Measurements from ENCODE around the gene RIPOR2. TPM values are rescaled to one million over a fixed set of nuclear protein-coding genes. Genes with fewer than 3 reads are reported as not detected.
"Not testable (repeated sequence)": the region's sequence is repeated elsewhere in the genome, so short reads cannot be mapped to it uniquely, and the experiment has no call there.

The RIPOR2 gene
- polyA plus RNA-seq, 3 donors, result 5.8 to 8.4 (median 8.0) TPM

DNA sequence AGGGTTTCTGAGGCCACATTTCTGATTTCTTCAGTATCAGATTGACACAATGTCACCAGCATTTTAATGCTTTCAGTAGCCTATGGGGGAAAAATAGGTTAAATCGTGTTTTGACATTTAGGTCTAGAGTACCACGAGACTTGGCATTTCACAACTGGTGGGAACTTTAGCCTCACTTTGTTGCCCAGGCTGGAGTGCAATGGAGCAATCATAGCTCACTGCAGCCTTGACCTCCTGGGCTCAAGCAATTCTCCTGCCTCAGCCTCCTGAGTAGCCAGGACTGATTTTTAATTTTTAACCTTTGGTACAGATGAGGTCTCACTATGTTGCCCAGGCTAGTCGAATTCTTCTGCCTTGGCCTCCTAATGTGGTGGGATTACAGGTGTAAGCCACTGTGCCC is 126.0 kb downstream of the RIPOR2 start:
- DNase-seq, result no peak

GRCh38 chr6:24807584-24807983 is 128.2 kb downstream of the RIPOR2 start:
- no peak for DNase-seq

GRCh38 chr6:24802271-24803059 is 133.3 kb downstream of the RIPOR2 start:
- DNase-seq, result no peak

DNA sequence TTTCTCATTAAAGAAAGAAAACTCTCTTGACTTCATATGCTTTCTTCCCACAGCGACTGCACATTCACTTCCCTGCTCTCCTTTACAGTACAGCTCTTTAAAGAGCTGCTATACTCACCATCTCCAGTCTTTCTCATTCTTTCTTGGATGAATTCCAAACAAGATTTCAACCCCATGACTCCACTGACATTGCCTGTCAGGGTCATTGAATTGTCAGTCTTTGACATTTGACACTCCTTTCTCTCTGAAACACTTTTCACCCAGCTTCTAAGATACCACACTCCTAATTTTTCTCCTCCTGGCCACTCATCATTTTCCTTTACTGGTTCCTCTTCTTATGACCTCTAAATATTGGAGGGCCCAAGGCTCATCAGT is 136.2 kb downstream of the RIPOR2 start:
- DNase-seq, result no peak

- peak; percentile 4 for DNase-seq
These were observed 136.8 kb downstream of the RIPOR2 start, which contains the start of gene ARMH2 for GRCh38 chr6:24798740-24799540. Gene ARMH2 (minus strand): TSS chr6:24798917. CDS start chr6:24798857, 60 bp downstream.

GRCh38 chr6:24797596-24798216 is 138.1 kb downstream of the RIPOR2 start:
- DNase-seq, result no peak

- no peak for DNase-seq
These were observed 139.0 kb downstream of the RIPOR2 start for GRCh38 chr6:24796616-24797290.

- DNase-seq, result no peak
These were observed 140.7 kb downstream of the RIPOR2 start for GRCh38 chr6:24795106-24795505.

- DNase-seq, result no peak
These were observed 147.6 kb downstream of the RIPOR2 start for GRCh38 chr6:24788031-24788665.

- no peak for DNase-seq
These were observed 155.6 kb downstream of the RIPOR2 start for GRCh38 chr6:24780206-24780605.

- peak; percentile 4 for DNase-seq
These were observed 156.2 kb downstream of the RIPOR2 start for GRCh38 chr6:24779416-24780016.

GRCh38 chr6:24778878-24779277 is 156.9 kb downstream of the RIPOR2 start:
- no peak for DNase-seq

GRCh38 chr6:24778121-24778520 is 157.6 kb downstream of the RIPOR2 start:
- DNase-seq, result no peak

- DNase-seq, result no peak
These were observed 158.5 kb downstream of the RIPOR2 start for GRCh38 chr6:24777227-24777626.

DNA sequence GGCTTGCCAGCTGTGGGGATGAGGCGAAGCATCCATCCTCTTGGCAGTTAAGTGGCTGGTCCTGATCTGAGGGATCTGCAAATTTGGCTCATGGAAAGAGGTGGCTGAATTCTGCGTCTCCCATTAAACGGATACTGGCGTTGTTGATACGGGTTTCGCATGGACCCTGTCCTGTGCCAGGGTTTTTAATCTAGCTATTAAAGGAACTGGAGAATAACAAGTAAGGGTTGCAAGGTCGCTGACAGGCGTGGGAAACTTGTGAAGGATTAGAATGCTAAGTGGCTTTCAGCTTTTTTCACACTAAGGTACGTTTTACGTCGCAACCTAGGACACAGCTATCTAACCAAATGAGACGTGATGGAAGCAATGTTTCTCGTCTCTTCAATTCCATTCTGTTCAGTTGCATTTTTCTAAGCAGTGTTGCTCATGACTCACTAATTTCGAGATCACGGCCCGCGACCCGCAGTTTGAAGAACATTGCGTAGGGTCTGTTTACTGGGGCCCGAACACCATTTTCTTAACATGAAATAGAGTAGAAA is 160.2 kb downstream of the RIPOR2 start:
- peak; percentile 19 for DNase-seq

- peak; percentile 96 for DNase-seq
These were observed 160.9 kb downstream of the RIPOR2 start, which contains the start of gene GMNN for GRCh38 chr6:24774696-24775519. Gene GMNN (plus strand): TSS chr6:24774937. CDS start chr6:24777247, 2,310 bp downstream.

DNA sequence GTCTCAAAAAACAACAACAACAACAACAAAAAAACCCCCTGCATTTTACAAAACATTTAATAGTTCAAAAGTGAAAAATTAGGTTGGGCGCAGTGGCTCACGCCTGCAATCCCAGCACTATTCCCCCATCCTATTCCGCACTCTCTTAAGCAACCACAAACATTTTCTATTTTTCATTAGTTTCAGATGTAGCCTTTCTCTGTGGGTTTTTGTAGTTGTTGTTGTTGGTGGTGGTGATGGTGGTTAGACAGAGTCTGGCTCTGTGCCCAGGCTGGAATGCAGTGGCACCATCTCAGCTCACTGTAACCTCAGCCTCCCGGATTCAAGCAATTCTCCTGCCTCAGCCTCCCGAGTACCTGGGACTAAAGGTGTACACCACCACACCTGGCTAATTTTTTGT is 167.4 kb downstream of the RIPOR2 start:
- no peak for DNase-seq

GRCh38 chr6:24766680-24767462 is 168.9 kb downstream of the RIPOR2 start:
- DNase-seq, result peak; percentile 9

DNA sequence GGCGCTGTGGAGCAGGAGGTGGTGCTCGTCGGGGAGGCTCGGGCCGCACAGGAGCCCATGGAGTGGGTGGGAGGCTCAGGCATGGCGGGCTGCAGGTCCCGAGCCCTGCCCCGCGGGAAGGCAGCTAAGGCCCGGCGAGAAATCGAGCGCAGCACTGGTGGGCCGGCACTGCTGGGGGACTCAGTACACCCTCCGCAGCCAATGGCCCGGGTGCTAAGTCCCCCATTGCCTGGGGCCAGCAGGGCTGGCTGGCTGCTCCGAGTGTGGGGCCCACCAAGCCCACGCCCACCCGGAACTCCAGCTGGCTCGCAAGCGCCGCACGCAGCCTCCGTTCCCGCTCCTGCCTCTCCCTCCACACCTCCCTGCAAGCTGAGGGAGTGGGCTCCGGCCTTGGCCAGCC is 169.8 kb downstream of the RIPOR2 start:
- not testable (repeated sequence) for DNase-seq
